Fibroblast of lung (primary cell): ENCODE results near the gene C1QTNF9. TPM values are rescaled to one million over a fixed set of nuclear protein-coding genes. Genes with fewer than 3 reads are reported as not detected.

Experiments used
- DNase-seq, 2 donors: peaks; one replicate each; pipeline versions ENCODE4 v3.0.0 to v3.0.0-alpha.2; 2010; ENCODE audit warnings: low read depth in 2 of 2
- H2AFZ ChIP-seq: 2 replicates; pipeline ENCODE4 v1.5.1; 2012; ENCODE audit warnings: low read length, control low read depth, inconsistent platforms
- H3K27ac ChIP-seq: 2 replicates; pipeline ENCODE4 v1.5.1; 2011; ENCODE audit warnings: low read length, control low read depth; ENCODE audit not compliant: insufficient read depth
- H3K27me3 ChIP-seq: 2 replicates; pipeline ENCODE4 v1.5.1; 2011; ENCODE audit warnings: mild to moderate bottlenecking, low read length; ENCODE audit not compliant: control insufficient read depth, insufficient read depth
- H3K36me3 ChIP-seq: 2 replicates; pipeline ENCODE4 v1.5.1; 2011; ENCODE audit warnings: low read length; ENCODE audit not compliant: control insufficient read depth, insufficient read depth
- H3K4me1 ChIP-seq: 2 replicates; pipeline ENCODE4 v1.5.1; 2011; ENCODE audit warnings: low read length; ENCODE audit not compliant: control insufficient read depth, insufficient read depth; ENCODE audit errors: extremely low read depth
- H3K4me2 ChIP-seq: 2 replicates; pipeline ENCODE4 v1.5.1; 2011; ENCODE audit warnings: low read length, control low read depth; ENCODE audit not compliant: insufficient read depth; ENCODE audit errors: extremely low read depth
- H3K4me3 ChIP-seq, 4 experiments: fragments of 200-600 bp in 1 of 4; sonication (generic) in 1 of 4; replicated peaks in 1 of 4; 2 replicates each; pipeline ENCODE4 v1.5.1; 2011 to 2016; ENCODE audit warnings: low read length in 4 of 4, low read depth in 3 of 4, mild to moderate bottlenecking in 3 of 4, control low read depth in 2 of 4, inconsistent platforms in 1 of 4, mixed read lengths in 1 of 4; ENCODE audit not compliant: insufficient read depth in 1 of 4; ENCODE audit errors: control extremely low read depth in 1 of 4
- H3K79me2 ChIP-seq: 2 replicates; pipeline ENCODE4 v1.5.1; 2012; ENCODE audit warnings: mild to moderate bottlenecking, low read length, inconsistent platforms; ENCODE audit not compliant: control insufficient read depth, insufficient read depth
- H3K9ac ChIP-seq: 2 replicates; pipeline ENCODE4 v1.5.1; 2011; ENCODE audit warnings: mild to moderate bottlenecking, low read length, control low read depth; ENCODE audit not compliant: insufficient read depth
- H3K9me3 ChIP-seq: 2 replicates; pipeline ENCODE4 v1.5.1; 2012; ENCODE audit warnings: low read depth, low read length; ENCODE audit not compliant: control insufficient read depth, insufficient read depth
- H4K20me1 ChIP-seq: 2 replicates; pipeline ENCODE4 v1.5.1; 2011; ENCODE audit warnings: low read length; ENCODE audit not compliant: control insufficient read depth, insufficient read depth; ENCODE audit errors: extremely low read depth
- EZH2 ChIP-seq: IDR thresholded peaks from 2 replicates; pipeline ENCODE4 v1.5.1; 2012; ENCODE audit warnings: low read length, control low read depth, mild to moderate bottlenecking; ENCODE audit errors: missing control alignments
- polyA plus RNA-seq, 2 donors: library from polyadenylated mRNA; depleted of rRNA in 1 of 2; stranded (reverse) in 1 of 2; unstranded in 1 of 2; fragments of >200 nt; gene quantifications; 2 replicates each; pipeline ENCODE4 v1.2.1, GENCODE V29; 2011 to 2012; ENCODE audit warnings: missing spikeins in 1 of 2
- total RNA-seq: library from RNA; depleted of rRNA; stranded (reverse); fragments of >200 nt; gene quantifications from 2 replicates; pipeline ENCODE4 v1.2.1, GENCODE V29; 2014
- TF ChIP-seq, protein P1 (sequence below), 2 donors: IDR thresholded peaks in 1 of 2; conservative IDR thresholded peaks in 1 of 2; 1 replicate in 1 of 2; 2 replicates in 1 of 2; pipeline ENCODE4 v1.5.1; 2011 to 2012; ENCODE audit warnings: low read length in 2 of 2, control low read depth in 1 of 2, inconsistent platforms in 1 of 2, low read depth in 1 of 2, mild to moderate bottlenecking in 1 of 2

C1QTNF9 gene
- total and polyA plus RNA-seq, 2 donors (not counting 1 experiment from before 2014, with no cell fraction given), result 0.51 TPM; not detected in 1

DNA sequence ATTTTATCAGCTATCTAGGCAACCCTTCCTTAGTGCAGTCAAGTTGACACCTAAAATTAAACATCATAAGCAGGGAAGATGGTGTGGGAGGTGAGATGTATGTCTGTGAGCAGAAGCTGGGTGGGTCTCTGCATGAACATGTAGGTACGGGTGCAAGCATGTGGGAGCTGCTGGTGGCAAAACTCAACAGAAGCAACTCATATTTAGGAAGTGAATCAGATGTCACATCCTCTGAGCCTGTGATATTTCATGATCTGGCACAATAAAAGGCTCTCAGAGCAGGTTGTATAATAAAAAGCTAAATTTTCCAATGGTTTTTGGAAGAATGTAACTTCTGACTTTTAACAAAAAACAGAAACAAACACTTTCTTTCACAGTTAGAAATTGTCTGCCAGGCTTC, 44.4 kb downstream of the C1QTNF9 start:
- DNase-seq, result no peak
- peaks cover 4% of the 10 kb centered on the region for H3K9me3 ChIP-seq
- H3K4me3 ChIP-seq, result no peak overlapping the region
- no peak overlapping the region for H2AFZ ChIP-seq
- H3K9ac ChIP-seq, result no peak overlapping the region
- no peaks in the 10 kb centered on the region for H3K36me3 ChIP-seq
- no peaks in the 10 kb centered on the region for H3K27me3 ChIP-seq
- H3K27ac ChIP-seq, result no peak overlapping the region
- TF ChIP-seq EZH2, result no peak
- TF ChIP-seq, protein P1, sequence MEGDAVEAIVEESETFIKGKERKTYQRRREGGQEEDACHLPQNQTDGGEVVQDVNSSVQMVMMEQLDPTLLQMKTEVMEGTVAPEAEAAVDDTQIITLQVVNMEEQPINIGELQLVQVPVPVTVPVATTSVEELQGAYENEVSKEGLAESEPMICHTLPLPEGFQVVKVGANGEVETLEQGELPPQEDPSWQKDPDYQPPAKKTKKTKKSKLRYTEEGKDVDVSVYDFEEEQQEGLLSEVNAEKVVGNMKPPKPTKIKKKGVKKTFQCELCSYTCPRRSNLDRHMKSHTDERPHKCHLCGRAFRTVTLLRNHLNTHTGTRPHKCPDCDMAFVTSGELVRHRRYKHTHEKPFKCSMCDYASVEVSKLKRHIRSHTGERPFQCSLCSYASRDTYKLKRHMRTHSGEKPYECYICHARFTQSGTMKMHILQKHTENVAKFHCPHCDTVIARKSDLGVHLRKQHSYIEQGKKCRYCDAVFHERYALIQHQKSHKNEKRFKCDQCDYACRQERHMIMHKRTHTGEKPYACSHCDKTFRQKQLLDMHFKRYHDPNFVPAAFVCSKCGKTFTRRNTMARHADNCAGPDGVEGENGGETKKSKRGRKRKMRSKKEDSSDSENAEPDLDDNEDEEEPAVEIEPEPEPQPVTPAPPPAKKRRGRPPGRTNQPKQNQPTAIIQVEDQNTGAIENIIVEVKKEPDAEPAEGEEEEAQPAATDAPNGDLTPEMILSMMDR (conservative IDR thresholded peaks at IDR 0.05 in 1 of 2, IDR thresholded peaks at IDR 0.05 in 1 of 2; ENCODE audit: low read depth in 1 of 2, low read length in 2 of 2), result no peak
- H3K4me1 ChIP-seq, result no peaks in the 10 kb centered on the region
- H3K4me2 ChIP-seq, result no peak overlapping the region
- no peaks in the 10 kb centered on the region for H3K79me2 ChIP-seq
- no peaks in the 10 kb centered on the region for H4K20me1 ChIP-seq

DNA sequence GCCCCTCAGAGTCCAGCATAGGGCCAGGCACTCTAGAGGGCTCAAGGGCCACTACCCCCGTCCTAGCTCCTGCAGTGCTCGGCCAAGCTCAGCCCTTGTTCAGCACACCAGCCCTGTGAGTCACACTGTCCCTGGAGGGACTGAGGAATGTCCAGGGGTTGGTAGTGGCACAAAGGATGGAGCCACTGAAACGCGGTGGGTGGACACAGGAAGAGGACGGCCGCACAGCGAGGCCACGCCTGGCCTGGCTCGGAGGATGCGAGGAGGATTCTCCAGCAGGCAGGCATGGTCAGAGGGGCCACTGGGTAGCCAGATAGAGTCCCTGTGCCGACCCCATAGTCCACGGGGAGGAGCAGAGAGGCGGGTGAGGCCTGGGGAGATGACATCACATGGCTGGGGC, 45.7 kb downstream of the C1QTNF9 start:
- TF ChIP-seq, protein P1 (conservative IDR thresholded peaks at IDR 0.05 in 1 of 2, IDR thresholded peaks at IDR 0.05 in 1 of 2; ENCODE audit: low read depth in 1 of 2, low read length in 2 of 2), result no peak
- TF ChIP-seq EZH2, result no peak
- no peak overlapping the region for H3K27ac ChIP-seq
- no peaks in the 10 kb centered on the region for H3K4me1 ChIP-seq
- no peaks in the 10 kb centered on the region for H3K79me2 ChIP-seq
- H2AFZ ChIP-seq, result no peak overlapping the region
- H3K27me3 ChIP-seq, result no peaks in the 10 kb centered on the region
- H3K9me3 ChIP-seq, result peaks cover 4% of the 10 kb centered on the region
- no peak overlapping the region for H3K4me2 ChIP-seq
- no peak overlapping the region for H3K9ac ChIP-seq
- DNase-seq, result no peak
- no peak overlapping the region for H3K4me3 ChIP-seq
- no peaks in the 10 kb centered on the region for H3K36me3 ChIP-seq
- H4K20me1 ChIP-seq, result no peaks in the 10 kb centered on the region

DNA sequence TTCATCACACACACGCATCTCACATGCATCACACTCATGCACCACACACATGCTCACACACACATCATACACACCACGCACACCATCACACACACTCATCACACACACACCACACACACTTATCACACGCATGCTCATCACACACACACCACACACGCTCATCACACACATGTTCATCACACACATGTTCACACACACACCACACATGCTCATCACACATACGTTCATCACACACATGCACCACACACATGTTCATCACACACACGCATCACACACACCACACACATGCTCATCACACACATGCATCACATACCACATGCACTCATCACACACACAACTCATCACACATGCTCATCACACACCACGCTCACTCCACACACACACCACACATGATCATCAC, 46.9 kb downstream of the C1QTNF9 start:
- no peak for TF ChIP-seq EZH2
- TF ChIP-seq, protein P1 (conservative IDR thresholded peaks at IDR 0.05 in 1 of 2, IDR thresholded peaks at IDR 0.05 in 1 of 2; ENCODE audit: low read depth in 1 of 2, low read length in 2 of 2), result no peak
- H3K9ac ChIP-seq, result no peak overlapping the region
- peaks cover 4% of the 10 kb centered on the region for H3K9me3 ChIP-seq
- H3K27ac ChIP-seq, result no peak overlapping the region
- H3K27me3 ChIP-seq, result no peaks in the 10 kb centered on the region
- no peak overlapping the region for H3K4me2 ChIP-seq
- H3K79me2 ChIP-seq, result no peaks in the 10 kb centered on the region
- no peaks in the 10 kb centered on the region for H3K36me3 ChIP-seq
- H3K4me1 ChIP-seq, result no peaks in the 10 kb centered on the region
- DNase-seq, result no peak
- no peaks in the 10 kb centered on the region for H4K20me1 ChIP-seq
- H2AFZ ChIP-seq, result no peak overlapping the region
- no peak overlapping the region for H3K4me3 ChIP-seq
